ENCODE results near the gene HOXA7.

HOXA7 gene

GRCh38 chr7:27166531-27167505, 10.3 kb upstream of the HOXA7 start:
- TF ChIP-seq POLR2AphosphoS5 (IDR thresholded peaks at IDR 0.05; ENCODE audit: low read depth, low read length) (no peak), FOXP2 (optimal IDR thresholded peaks at IDR 0.05; ENCODE audit: borderline replicate concordance, extremely low read depth, extremely low read length, insufficient read depth) (no peak), SIN3A (IDR thresholded peaks at IDR 0.05; ENCODE audit: borderline replicate concordance, insufficient read depth, low read length) (no peak), REST (IDR thresholded peaks at IDR 0.05; ENCODE audit: insufficient read depth in 1 of 2, low read depth in 2 of 2, low read length in 2 of 2) (no peak), TAF1 (IDR thresholded peaks at IDR 0.05; ENCODE audit: borderline replicate concordance, insufficient read depth, low read length) (no peak)

DNA sequence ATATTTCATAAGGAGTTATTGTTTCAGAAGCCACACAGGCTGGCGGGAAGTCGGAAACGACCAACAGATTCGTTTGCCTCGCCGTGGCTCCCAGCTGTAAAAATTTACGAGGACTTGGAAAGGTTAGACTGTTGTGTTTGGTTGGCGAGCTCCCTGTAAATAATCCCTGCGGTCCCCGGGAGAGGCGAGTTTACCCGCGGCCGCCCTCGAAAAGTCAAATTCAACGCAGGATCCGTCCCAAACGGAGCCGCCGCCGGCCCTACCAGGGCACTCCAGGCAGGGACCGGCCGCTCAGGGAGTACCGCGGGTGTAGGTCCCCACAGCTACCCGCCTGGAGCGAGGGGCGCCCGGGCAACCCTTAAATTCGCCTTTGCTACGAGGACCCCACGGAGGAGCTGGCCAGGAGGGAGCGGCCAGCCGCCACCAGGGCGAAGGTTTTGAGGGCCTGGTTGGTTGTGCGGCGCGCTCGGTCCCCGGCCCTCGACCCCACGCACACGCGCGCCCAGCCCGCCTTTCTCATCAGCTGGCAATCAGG, 9.6 kb upstream of the HOXA7 start:
- no peak for TF ChIP-seq FOXP2 (optimal IDR thresholded peaks at IDR 0.05; ENCODE audit: borderline replicate concordance, extremely low read depth, extremely low read length, insufficient read depth)
- no peak for TF ChIP-seq TAF1 (IDR thresholded peaks at IDR 0.05; ENCODE audit: borderline replicate concordance, insufficient read depth, low read length)
- no peak for TF ChIP-seq REST (IDR thresholded peaks at IDR 0.05; ENCODE audit: insufficient read depth in 1 of 2, low read depth in 2 of 2, low read length in 2 of 2)
- no peak for TF ChIP-seq POLR2AphosphoS5 (IDR thresholded peaks at IDR 0.05; ENCODE audit: low read depth, low read length)
- no peak for TF ChIP-seq SIN3A (IDR thresholded peaks at IDR 0.05; ENCODE audit: borderline replicate concordance, insufficient read depth, low read length)

- TF ChIP-seq TAF1 (IDR thresholded peaks at IDR 0.05; ENCODE audit: borderline replicate concordance, insufficient read depth, low read length) (no peak), POLR2AphosphoS5 (IDR thresholded peaks at IDR 0.05; ENCODE audit: low read depth, low read length) (no peak), FOXP2 (optimal IDR thresholded peaks at IDR 0.05; ENCODE audit: borderline replicate concordance, extremely low read depth, extremely low read length, insufficient read depth) (no peak), SIN3A (IDR thresholded peaks at IDR 0.05; ENCODE audit: borderline replicate concordance, insufficient read depth, low read length) (no peak), REST (IDR thresholded peaks at IDR 0.05; ENCODE audit: insufficient read depth in 1 of 2, low read depth in 2 of 2, low read length in 2 of 2) (no peak)
Measured at GRCh38 chr7:27165089-27165995, 8.9 kb upstream of the HOXA7 start, which contains the start of gene HOXA9. TSS of gene HOXA9 (minus strand) at chr7:27165537. CDS start at chr7:27165457, 80 bp downstream.

GRCh38 chr7:27164367-27165088, 8.1 kb upstream of the HOXA7 start:
- TF ChIP-seq FOXP2 (optimal IDR thresholded peaks at IDR 0.05; ENCODE audit: borderline replicate concordance, extremely low read depth, extremely low read length, insufficient read depth) = no peak
- no peak for TF ChIP-seq SIN3A (IDR thresholded peaks at IDR 0.05; ENCODE audit: borderline replicate concordance, insufficient read depth, low read length)
- no peak for TF ChIP-seq POLR2AphosphoS5 (IDR thresholded peaks at IDR 0.05; ENCODE audit: low read depth, low read length)
- no peak for TF ChIP-seq REST (IDR thresholded peaks at IDR 0.05; ENCODE audit: insufficient read depth in 1 of 2, low read depth in 2 of 2, low read length in 2 of 2)
- TF ChIP-seq TAF1 (IDR thresholded peaks at IDR 0.05; ENCODE audit: borderline replicate concordance, insufficient read depth, low read length) = no peak
